HG03095 (cell line): Measurements from ENCODE around the gene OR7G2.

Experiments used
- ATAC-seq: cut with Tn5 transposase; IDR thresholded peaks from one replicate; pipeline ENCODE4 v1.9.1; 2021; ENCODE audit warnings: moderate library complexity; ENCODE audit not compliant: unreplicated experiment

OR7G2 gene

GRCh38 chr19:9107375-9107774, at the start of gene OR7G2:
Gene OR7G2 (minus strand): TSS chr19:9107475. CDS start chr19:9103243, 4,232 bp downstream.
- ATAC-seq = no peak

GRCh38 chr19:9156304-9156703, 49.0 kb upstream of the OR7G2 start:
- no peak for ATAC-seq

- no peak for ATAC-seq
Observed at GRCh38 chr19:9155591-9155990, 48.3 kb upstream of the OR7G2 start.

GRCh38 chr19:9151367-9151766, 44.1 kb upstream of the OR7G2 start:
- no peak for ATAC-seq

- no peak for ATAC-seq
Observed at GRCh38 chr19:9150650-9151049, 43.4 kb upstream of the OR7G2 start.

GRCh38 chr19:9149997-9150396, 42.7 kb upstream of the OR7G2 start:
- ATAC-seq = no peak

GRCh38 chr19:9148697-9149096, 41.4 kb upstream of the OR7G2 start:
- no peak for ATAC-seq

GRCh38 chr19:9146882-9147281, 39.6 kb upstream of the OR7G2 start:
- ATAC-seq = no peak

GRCh38 chr19:9144920-9145319, 37.6 kb upstream of the OR7G2 start:
- ATAC-seq = no peak

GRCh38 chr19:9140159-9140874, 33.0 kb upstream of the OR7G2 start, which contains the start of gene ZNF317:
Gene ZNF317 (plus strand): TSS chr19:9140397. CDS start chr19:9156017, 15,620 bp downstream.
- peak; percentile 89 for ATAC-seq

- ATAC-seq = no peak
Observed at GRCh38 chr19:9139609-9140158, 32.4 kb upstream of the OR7G2 start.

- no peak for ATAC-seq
Observed at GRCh38 chr19:9132422-9132821, 25.1 kb upstream of the OR7G2 start.

GRCh38 chr19:9130965-9131364, 23.7 kb upstream of the OR7G2 start:
- no peak for ATAC-seq

- no peak for ATAC-seq
Observed at GRCh38 chr19:9128171-9128570, 20.9 kb upstream of the OR7G2 start.

- ATAC-seq = no peak
Observed at GRCh38 chr19:9126900-9127405, 19.7 kb upstream of the OR7G2 start, which contains the start of gene OR7G3. Gene OR7G3 (minus strand): TSS chr19:9126950. CDS start chr19:9126950, 0 bp downstream.

GRCh38 chr19:9116547-9116946, 9.3 kb upstream of the OR7G2 start:
- no peak for ATAC-seq

- ATAC-seq = no peak
Observed at GRCh38 chr19:9115307-9115813, 8.1 kb upstream of the OR7G2 start, which contains the start of gene OR7G1. Gene OR7G1 (minus strand): TSS chr19:9115763. CDS start chr19:9115763, 0 bp downstream.

GRCh38 chr19:9109959-9110358, 2.7 kb upstream of the OR7G2 start:
- no peak for ATAC-seq

GRCh38 chr19:9086761-9087160, 20.5 kb downstream of the OR7G2 start, which contains the start of gene OR1M1:
Gene OR1M1 (plus strand): TSS chr19:9087061. CDS start chr19:9093245, 6,184 bp downstream.
- ATAC-seq = no peak

- ATAC-seq = no peak
Observed at GRCh38 chr19:9078651-9079050, 28.6 kb downstream of the OR7G2 start.

- ATAC-seq = no peak
Observed at GRCh38 chr19:9076901-9077300, 30.4 kb downstream of the OR7G2 start.
